ENCODE results near the gene VSNL1. TPM values are rescaled to one million over a fixed set of nuclear protein-coding genes. Genes with fewer than 3 reads are reported as not detected.

VSNL1 gene
- total RNA-seq, 1 experiment from 2014 or later: 7.8 TPM

- no peaks in the 10 kb centered on the region for H3K9me3 ChIP-seq (ENCODE audit: low read depth, low read length, poor library complexity, severe bottlenecking)
- H3K4me3 ChIP-seq (ENCODE audit: low read depth, low read length, poor library complexity, severe bottlenecking): no peak overlapping the region
- H3K4me1 ChIP-seq (ENCODE audit: insufficient read depth, low read length, poor library complexity, severe bottlenecking): no peaks in the 10 kb centered on the region
- DNase-seq (ENCODE audit: low spot score): no peak
- CTCF ChIA-PET: no interaction called here
- H3K36me3 ChIP-seq (ENCODE audit: insufficient read depth, low read length, poor library complexity, severe bottlenecking): no peaks in the 10 kb centered on the region
- no TSS peak for BruUV-seq (replicated peaks)
- intact Hi-C loops (cut with micrococcal nuclease; ENCODE audit: unreplicated experiment): no loop called here
- H3K27me3 ChIP-seq (replicated peaks; ENCODE audit: insufficient read depth, low read depth, low read length, poor library complexity): no peaks in the 10 kb centered on the region
- TF ChIP-seq, protein P1, sequence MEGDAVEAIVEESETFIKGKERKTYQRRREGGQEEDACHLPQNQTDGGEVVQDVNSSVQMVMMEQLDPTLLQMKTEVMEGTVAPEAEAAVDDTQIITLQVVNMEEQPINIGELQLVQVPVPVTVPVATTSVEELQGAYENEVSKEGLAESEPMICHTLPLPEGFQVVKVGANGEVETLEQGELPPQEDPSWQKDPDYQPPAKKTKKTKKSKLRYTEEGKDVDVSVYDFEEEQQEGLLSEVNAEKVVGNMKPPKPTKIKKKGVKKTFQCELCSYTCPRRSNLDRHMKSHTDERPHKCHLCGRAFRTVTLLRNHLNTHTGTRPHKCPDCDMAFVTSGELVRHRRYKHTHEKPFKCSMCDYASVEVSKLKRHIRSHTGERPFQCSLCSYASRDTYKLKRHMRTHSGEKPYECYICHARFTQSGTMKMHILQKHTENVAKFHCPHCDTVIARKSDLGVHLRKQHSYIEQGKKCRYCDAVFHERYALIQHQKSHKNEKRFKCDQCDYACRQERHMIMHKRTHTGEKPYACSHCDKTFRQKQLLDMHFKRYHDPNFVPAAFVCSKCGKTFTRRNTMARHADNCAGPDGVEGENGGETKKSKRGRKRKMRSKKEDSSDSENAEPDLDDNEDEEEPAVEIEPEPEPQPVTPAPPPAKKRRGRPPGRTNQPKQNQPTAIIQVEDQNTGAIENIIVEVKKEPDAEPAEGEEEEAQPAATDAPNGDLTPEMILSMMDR (conservative IDR thresholded peaks at IDR 0.05; ENCODE audit: low read depth, low read length): no peak
- no peak for TF ChIP-seq EZH2 (IDR thresholded peaks at IDR 0.05; ENCODE audit: borderline replicate concordance, low read depth, low read length, poor library complexity, severe bottlenecking)
- no peak overlapping the region for H3K27ac ChIP-seq (ENCODE audit: low read depth, low read length, poor library complexity, severe bottlenecking)
- POLR2A ChIA-PET (ENCODE audit: low non-redundant PET): no interaction called here
These were observed 44.2 kb downstream of the VSNL1 start for GRCh38 chr2:17584689-17585088.

GRCh38 chr2:17587469-17587868, 47.0 kb downstream of the VSNL1 start:
- intact Hi-C loops (cut with micrococcal nuclease; ENCODE audit: unreplicated experiment): no loop called here
- no peaks in the 10 kb centered on the region for H3K36me3 ChIP-seq (ENCODE audit: insufficient read depth, low read length, poor library complexity, severe bottlenecking)
- H3K27ac ChIP-seq (ENCODE audit: low read depth, low read length, poor library complexity, severe bottlenecking): no peak overlapping the region
- H3K4me1 ChIP-seq (ENCODE audit: insufficient read depth, low read length, poor library complexity, severe bottlenecking): no peaks in the 10 kb centered on the region
- no peaks in the 10 kb centered on the region for H3K27me3 ChIP-seq (replicated peaks; ENCODE audit: insufficient read depth, low read depth, low read length, poor library complexity)
- no peak for TF ChIP-seq EZH2 (IDR thresholded peaks at IDR 0.05; ENCODE audit: borderline replicate concordance, low read depth, low read length, poor library complexity, severe bottlenecking)
- no peaks in the 10 kb centered on the region for H3K9me3 ChIP-seq (ENCODE audit: low read depth, low read length, poor library complexity, severe bottlenecking)
- CTCF ChIA-PET: interaction anchor here (0.8 kb wide), 1 partner anchor 47 kb away, joined by 3 read pairs; the partner anchor contains the start of gene VSNL1
- no peak overlapping the region for H3K4me3 ChIP-seq (ENCODE audit: low read depth, low read length, poor library complexity, severe bottlenecking)
- POLR2A ChIA-PET (ENCODE audit: low non-redundant PET): no interaction called here
- no TSS peak for BruUV-seq (replicated peaks)
- no peak for DNase-seq (ENCODE audit: low spot score)

DNA sequence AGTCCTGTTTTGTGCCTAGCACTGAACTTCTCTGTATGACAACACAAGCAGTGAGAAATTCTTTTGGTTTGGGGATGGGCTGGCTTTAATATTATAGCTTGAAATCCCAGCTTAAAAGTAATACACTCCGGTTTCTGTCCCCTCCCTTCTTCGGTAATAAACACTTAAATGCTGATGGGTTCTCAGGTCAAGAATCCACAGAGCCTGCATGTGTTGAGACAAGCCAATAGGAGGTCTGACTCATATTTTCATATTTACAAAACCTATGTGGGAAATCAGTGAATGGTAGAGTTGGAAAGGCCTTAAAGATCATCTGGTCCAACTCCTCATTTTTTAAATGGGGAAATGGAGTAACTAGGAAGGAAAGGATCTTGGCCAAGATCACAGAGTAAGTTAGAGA, 47.5 kb downstream of the VSNL1 start:
- no peak overlapping the region for H3K4me3 ChIP-seq (ENCODE audit: low read depth, low read length, poor library complexity, severe bottlenecking)
- intact Hi-C loops (cut with micrococcal nuclease; ENCODE audit: unreplicated experiment): no loop called here
- no peak overlapping the region for H3K27ac ChIP-seq (ENCODE audit: low read depth, low read length, poor library complexity, severe bottlenecking)
- ChIA-PET POLR2A (ENCODE audit: low non-redundant PET) (no interaction called here), CTCF (interaction anchor here (0.8 kb wide), 1 partner anchor 48 kb away, joined by 3 read pairs; the partner anchor contains the start of gene VSNL1)
- DNase-seq (ENCODE audit: low spot score): no peak
- BruUV-seq (replicated peaks): no TSS peak
- no peaks in the 10 kb centered on the region for H3K9me3 ChIP-seq (ENCODE audit: low read depth, low read length, poor library complexity, severe bottlenecking)
- H3K27me3 ChIP-seq (replicated peaks; ENCODE audit: insufficient read depth, low read depth, low read length, poor library complexity): no peaks in the 10 kb centered on the region
- no peaks in the 10 kb centered on the region for H3K36me3 ChIP-seq (ENCODE audit: insufficient read depth, low read length, poor library complexity, severe bottlenecking)
- TF ChIP-seq, protein P1 (conservative IDR thresholded peaks at IDR 0.05; ENCODE audit: low read depth, low read length): no peak
- no peak for TF ChIP-seq EZH2 (IDR thresholded peaks at IDR 0.05; ENCODE audit: borderline replicate concordance, low read depth, low read length, poor library complexity, severe bottlenecking)
- H3K4me1 ChIP-seq (ENCODE audit: insufficient read depth, low read length, poor library complexity, severe bottlenecking): no peaks in the 10 kb centered on the region

DNA sequence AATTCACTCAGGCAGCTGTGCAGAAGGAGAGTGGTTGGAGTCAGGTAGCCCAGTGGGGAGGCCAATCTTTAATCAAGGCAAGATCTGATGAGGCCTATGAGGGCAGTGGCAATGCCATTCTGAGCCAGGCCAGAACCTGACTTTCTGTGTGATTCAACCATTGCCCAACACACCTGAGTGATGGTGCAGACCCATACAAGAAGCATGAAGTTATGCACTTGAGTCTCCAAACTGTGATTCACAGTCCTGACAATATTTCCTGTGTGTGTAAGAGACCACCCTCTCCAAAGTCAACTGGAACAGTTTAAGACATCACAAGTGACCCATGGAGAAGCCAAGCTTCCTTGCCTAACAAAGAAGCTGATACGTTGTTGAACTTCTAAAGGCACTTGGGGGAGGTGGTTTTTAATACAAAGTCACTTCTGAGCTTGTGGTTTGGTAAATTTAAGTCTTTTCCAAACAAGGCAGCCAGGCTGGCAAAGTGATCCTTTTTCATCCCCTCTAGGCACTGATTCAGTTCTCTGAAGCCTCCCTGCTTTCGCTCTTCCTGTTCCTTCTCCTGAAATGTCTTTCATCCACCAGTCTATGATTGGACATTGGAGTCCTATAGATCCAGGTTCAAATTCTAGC, 49.0 kb downstream of the VSNL1 start:
- H3K36me3 ChIP-seq (ENCODE audit: insufficient read depth, low read length, poor library complexity, severe bottlenecking): no peaks in the 10 kb centered on the region
- H3K9me3 ChIP-seq (ENCODE audit: low read depth, low read length, poor library complexity, severe bottlenecking): no peaks in the 10 kb centered on the region
- CTCF ChIA-PET: no interaction called here
- intact Hi-C loops (cut with micrococcal nuclease; ENCODE audit: unreplicated experiment): no loop called here
- DNase-seq (ENCODE audit: low spot score): no peak
- H3K4me3 ChIP-seq (ENCODE audit: low read depth, low read length, poor library complexity, severe bottlenecking): no peak overlapping the region
- H3K27me3 ChIP-seq (replicated peaks; ENCODE audit: insufficient read depth, low read depth, low read length, poor library complexity): no peaks in the 10 kb centered on the region
- TF ChIP-seq EZH2 (IDR thresholded peaks at IDR 0.05; ENCODE audit: borderline replicate concordance, low read depth, low read length, poor library complexity, severe bottlenecking): no peak
- TF ChIP-seq, protein P1 (conservative IDR thresholded peaks at IDR 0.05; ENCODE audit: low read depth, low read length): no peak
- no TSS peak for BruUV-seq (replicated peaks)
- POLR2A ChIA-PET (ENCODE audit: low non-redundant PET): no interaction called here
- H3K4me1 ChIP-seq (ENCODE audit: insufficient read depth, low read length, poor library complexity, severe bottlenecking): no peaks in the 10 kb centered on the region
- H3K27ac ChIP-seq (ENCODE audit: low read depth, low read length, poor library complexity, severe bottlenecking): no peak overlapping the region
